ENCODE data around the gene EGFLAM.

Gene EGFLAM

DNA sequence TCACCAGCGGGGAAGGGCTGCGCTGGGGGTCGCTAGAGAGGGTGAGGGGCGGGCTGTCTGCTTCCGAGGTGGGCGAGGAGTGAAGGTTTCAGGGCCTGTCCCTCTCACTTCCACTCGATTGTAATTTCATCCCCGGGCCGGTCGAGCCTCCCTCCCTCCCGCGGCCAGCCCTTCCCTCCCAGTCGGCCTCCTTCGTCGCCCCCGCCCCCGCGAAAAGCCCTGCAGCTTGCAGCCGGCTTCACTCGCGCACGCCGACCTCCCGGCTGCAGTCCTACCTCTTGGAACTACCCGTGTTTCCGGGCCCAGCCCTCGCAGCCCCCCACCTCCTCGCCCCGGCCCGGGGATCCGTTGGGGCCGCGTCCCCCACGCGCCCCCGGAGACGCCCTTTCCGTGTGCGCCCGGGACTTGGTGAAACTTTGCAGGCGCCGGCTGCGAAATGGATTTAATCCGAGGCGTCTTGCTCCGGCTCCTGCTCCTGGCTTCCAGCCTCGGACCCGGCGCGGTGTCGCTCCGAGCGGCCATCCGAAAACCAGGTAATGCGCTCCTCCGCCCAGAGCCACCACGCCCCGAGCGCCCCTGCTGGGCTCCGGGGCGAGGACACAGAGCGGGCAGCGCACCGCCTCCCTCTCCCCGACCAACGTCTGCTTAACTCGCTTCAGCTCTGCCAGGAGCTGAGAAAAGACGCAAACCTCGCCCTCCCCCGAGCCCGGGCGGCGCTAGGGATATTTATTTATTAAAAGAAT, at the start of gene EGFLAM:
TSS of gene EGFLAM (plus strand) at position 241 of the 743 bp plus-strand sequence. CDS start at position 437, 196 bp downstream.
- DNase-seq (ENCODE audit: low read depth): no peak

DNA sequence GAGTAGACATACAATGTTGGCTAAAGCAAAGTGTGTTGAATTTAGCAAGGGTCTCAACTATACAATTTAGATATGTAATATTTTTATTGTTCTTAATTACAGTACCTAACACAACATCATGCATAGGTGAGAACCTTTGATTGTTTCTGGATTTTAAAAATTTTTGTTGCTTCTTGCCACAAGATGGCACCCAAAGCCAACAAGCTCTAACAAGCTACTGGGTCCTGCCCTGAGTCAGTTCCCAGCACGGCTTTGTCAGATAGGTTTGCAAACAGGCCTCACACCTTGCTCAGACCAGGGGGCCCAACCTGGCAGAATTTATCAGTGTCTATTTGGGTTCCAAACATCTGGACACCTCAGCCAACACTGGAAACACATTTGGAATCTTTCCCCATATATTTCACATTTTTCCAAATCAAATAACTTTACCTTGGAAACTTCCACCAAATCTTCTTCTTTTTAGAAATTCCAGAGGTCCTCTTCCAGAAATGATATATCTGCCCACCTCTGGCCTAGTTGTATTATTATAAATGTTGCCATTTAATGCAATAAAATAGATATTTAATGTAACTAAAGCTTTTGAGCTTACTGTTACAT, 49.5 kb upstream of the EGFLAM start:
- peak; percentile 10 for DNase-seq (ENCODE audit: low read depth)

DNA sequence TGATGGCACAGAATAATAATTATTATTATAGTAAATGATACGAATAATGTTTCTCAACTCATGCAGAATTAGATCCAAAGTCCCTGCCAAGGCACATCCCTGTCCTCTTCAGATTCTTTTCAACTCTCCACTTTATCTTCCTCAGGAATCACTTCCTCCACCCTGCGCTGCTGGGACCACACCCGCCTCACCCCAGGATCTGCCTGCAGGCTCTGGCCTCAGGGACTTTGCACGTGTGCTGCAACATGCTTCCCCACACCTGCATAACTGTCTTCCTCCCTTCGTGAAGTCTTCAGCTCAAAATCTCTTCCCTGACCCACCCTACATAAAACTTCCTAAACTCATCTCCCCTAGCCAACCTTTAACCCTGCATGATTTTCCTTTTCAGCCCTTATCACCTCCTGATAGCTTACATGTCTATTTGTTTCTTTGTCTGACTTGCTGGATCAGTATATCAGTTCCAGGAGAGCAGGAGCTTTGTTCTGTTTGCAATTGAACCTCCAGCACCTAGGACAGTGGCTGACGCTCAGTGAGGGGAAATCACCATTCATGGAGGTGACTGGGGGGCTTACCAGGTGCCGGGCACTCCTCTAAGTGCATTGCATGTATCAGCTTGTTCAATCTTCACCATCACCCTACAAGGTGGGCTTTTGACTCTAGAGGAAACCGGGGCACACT, 47.5 kb upstream of the EGFLAM start:
- no peak for DNase-seq (ENCODE audit: low read depth)

DNA sequence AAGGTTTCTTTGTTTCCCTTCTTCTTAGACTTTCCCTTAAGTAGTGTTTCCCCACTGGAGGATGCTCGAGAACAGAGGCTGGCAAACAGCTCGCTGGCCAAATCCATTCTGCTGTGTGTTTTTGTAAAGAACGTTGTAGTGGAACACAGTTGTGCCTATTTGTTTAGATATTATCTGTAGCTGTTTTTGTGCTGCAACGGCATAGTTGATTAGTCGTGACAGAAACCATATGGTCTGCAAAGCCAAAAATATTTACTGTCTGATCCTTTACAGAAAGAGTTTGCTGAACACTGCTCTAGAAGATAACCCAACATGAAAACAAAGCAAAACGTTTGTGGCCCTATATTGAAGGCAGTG, 47.0 kb upstream of the EGFLAM start:
- DNase-seq (ENCODE audit: low read depth): no peak

DNA sequence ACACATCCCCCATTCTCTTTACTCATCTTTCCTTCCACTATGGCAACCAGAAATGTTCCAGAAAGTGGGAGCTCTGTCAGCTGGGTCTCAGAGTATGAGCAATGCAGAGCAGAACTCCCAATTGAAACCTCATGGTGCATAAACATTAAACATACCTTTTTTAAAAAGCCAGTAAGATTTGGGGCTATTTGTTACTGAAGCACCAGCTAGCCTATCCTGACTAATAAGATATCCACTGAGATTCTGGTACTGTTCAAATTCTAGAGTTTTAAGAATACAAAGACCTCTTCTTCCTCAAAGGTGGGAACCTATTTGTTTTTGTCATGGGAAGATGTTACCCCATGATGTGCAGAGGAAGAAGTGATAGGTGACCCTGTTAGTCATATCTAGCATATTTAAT, 46.1 kb upstream of the EGFLAM start:
- no peak for DNase-seq (ENCODE audit: low read depth)

DNA sequence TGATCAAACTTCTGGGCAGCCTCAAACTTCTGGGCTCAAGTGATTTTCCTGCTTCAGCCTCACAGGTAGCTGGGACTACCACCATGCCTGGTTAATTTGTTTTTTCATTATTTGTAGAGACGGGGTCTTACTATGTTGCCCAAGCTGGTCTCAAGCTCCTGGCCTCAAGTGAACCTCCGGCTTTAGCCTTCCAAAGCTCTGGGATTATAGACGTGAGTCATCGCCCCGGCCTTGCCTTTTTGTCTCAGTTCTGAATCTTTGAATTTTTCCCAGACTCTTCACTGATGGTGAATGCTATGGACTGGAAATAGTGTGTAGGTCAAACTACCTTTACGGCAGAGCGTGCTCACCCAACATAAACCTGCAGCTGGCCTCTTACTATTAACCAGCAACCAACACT, 32.3 kb upstream of the EGFLAM start:
- DNase-seq (ENCODE audit: low read depth): no peak

DNA sequence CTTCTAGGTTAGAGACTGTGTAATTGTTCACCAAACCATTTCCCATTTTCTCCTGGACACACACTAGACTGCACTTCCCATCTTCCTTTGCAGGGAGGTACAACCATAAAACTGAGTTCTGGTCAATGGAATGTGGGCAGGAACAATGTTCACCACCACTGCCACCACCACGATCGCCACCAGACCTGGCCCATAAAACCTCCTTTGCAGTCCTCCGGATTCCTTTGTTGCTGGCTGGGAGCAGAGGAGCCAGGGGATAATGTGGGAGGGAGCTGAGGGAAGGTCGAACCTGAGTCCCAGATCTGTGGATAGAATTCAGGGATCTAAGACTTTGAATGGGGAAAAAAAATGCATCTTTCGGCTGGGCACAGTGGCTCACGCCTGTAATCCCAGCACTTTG, 29.4 kb upstream of the EGFLAM start:
- no peak for DNase-seq (ENCODE audit: low read depth)

DNA sequence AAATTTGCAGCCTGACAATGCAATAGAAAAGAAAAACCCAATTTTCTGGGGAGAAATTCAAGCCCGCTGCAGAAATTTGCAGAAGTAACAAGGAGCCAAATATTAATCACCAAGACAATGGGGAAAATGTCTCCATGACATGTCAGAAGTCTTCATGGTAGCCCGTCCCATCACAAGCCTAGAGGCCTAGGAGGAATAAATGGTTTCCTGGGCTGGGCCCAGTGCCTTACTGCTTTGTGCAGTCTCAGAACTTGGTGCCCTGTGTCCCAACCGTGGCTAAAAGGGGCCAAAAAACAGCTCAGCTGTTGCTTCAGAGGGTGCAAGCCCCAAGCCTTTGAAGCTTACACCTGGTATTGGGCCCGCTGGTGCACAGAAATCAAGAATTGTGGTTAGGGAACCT, 23.6 kb upstream of the EGFLAM start:
- no peak for DNase-seq (ENCODE audit: low read depth)

DNA sequence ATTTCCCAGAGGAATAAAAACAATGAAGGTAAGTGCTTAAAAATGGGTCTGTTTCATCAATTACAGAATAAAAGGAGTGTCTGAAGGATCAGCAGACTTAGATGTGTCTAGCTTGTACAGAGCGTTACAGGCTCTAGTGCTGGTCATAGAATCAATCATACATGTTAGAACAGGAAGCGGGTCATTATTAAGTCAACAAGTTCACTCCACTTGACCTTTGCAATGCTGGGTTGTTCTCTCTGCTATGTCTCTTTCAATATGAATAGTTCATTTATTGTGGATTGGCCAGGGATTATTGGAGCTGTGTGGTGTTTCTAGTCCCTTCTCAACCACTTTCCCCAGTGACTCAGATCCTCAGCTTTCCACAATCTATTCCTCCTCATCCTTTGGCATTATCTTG, 20.7 kb upstream of the EGFLAM start:
- no peak for DNase-seq (ENCODE audit: low read depth)

DNA sequence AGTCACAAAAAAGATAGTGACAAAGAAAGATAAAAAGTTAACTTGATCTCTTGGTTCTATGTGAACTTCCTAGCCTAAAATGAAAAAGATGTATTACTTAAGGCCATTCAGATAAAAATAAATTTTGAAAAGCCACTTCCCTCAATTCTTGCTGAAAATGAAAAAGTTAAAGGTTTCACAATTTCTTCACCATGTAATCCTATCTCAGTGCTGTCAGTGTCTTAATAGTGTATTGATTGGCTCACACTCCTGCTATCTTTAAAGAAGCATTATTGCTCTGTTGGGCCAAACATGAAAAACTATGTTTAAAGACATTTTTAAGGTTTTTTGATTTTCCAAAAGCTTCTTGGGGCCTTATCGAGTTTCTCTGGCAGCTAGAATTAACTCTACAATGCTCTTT, 18.1 kb upstream of the EGFLAM start:
- DNase-seq (ENCODE audit: low read depth): no peak

DNA sequence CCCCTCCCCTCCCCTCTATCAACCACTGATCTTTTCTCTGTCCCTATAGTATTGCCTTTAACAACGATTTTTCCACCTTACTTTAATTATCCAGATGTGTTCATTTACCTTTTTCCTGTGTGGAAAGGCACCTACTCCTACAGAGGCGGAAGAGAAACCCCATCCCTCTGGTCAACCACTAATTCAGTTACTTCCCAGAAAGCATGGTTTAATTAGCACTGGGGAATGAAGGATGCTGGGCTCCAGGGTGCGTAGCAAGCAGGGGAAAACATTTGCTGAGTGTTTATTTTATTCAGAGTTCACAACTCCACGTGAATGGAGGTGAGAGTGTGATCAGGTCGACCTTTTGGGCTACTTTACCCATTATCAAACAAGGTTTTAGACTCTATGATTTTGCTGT, 16.7 kb upstream of the EGFLAM start:
- DNase-seq (ENCODE audit: low read depth): no peak

DNA sequence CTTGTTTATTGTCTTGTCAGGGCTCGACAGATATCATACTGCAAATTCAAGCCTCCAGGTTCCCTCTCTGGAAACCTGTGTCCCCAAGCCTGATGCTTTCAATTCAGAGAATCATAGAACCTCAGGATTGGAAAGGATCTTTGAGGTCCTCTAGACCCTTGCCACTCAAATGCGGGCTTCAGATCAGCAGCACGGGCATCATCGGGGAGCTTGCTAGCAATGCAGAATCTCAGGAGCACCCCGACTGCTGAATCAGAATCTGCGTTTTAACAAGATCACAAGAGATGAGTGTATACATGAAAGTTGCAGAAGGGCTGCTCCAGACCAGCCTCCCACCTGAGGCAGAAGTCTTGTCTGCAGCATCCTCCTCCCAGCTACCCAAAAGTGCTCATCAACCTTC, 13.1 kb upstream of the EGFLAM start:
- no peak for DNase-seq (ENCODE audit: low read depth)

DNA sequence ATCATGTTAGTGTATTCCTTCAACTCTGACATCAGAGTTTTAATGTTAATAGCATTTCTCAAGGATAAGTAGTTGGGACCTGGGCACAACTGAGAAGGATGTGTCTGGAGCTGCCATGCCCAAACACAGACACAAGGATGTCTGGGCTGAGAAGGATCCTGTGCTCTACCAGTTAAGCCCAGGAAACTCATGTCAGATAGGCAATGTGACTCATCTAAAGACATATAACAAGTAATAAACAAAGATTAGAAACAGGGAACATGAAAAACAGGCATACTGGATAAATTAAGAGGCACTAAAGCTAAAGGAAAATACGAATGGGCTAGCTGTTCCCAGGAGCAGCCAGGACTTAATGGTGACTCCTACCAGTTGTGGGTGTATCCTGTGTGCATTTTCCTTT, 9.1 kb upstream of the EGFLAM start:
- no peak for DNase-seq (ENCODE audit: low read depth)

DNA sequence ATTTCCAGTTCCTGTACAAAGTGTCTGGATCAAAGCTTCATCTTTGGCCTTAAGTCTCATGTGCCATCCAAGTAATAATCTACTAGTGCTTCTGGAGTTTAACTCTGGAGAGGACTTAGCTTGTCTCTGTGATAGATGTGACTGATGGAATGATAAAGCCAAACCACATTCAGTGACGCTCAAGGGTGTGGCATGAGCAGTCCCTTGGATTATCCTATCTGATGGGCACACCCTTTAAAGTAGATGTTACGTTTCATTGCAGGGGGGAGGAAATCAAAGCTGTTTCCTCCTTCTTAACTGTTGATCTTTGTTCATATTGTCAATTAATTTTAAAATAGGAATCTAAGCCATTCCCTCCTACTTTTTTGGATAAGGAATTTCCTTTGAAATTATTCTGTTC, 8.5 kb upstream of the EGFLAM start:
- no peak for DNase-seq (ENCODE audit: low read depth)

DNA sequence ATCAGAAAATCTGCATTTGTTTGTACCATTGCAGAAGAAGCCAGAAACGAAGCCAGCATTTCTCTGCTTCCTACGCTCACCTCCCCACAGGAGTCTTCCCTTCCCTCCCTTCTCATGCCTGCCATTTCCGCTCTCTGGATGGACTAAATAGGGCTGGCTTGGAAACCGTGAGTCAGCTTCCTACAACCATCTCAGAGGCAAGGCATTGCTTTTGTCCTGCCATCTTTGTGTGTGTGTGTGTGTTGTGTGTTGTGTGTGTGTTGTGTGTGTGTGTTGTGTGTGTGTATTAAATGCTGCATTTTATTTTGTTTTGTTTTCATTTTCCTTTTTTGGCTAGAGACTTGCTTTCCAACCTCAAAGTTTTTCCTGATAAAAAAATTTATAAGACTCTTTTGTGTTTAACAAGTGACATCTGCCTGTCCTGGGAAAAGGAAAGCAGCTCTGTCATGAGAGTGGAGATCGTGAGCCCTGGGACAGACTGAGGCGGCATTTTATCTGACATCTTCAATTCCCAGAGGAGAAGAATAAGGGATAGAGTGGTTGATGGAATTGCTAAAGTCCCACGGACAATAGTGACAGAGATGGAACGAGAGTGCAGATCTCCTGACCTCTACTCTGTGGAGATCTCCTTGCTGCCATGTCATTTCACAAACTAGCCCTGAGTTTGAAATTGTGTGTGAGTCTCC, 7.5 kb upstream of the EGFLAM start:
- no peak for DNase-seq (ENCODE audit: low read depth)

DNA sequence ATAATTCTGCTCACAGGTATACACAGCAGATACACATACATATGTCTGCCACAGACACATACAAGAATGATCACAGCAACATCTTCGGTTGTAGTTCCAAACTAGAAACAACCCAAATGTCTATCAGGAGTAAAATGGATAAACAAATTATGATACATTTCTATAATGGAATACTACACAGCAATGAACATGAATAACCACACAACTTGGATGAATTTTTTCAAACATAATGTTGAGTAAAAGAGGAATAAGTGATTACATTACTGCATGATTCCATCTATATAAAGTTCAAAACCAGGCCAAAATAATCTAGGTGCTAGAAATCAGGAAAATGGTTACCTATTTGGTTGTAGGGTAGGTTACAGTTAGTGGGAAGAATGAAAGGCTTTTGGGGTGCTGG, 4.6 kb upstream of the EGFLAM start:
- DNase-seq (ENCODE audit: low read depth): no peak

DNA sequence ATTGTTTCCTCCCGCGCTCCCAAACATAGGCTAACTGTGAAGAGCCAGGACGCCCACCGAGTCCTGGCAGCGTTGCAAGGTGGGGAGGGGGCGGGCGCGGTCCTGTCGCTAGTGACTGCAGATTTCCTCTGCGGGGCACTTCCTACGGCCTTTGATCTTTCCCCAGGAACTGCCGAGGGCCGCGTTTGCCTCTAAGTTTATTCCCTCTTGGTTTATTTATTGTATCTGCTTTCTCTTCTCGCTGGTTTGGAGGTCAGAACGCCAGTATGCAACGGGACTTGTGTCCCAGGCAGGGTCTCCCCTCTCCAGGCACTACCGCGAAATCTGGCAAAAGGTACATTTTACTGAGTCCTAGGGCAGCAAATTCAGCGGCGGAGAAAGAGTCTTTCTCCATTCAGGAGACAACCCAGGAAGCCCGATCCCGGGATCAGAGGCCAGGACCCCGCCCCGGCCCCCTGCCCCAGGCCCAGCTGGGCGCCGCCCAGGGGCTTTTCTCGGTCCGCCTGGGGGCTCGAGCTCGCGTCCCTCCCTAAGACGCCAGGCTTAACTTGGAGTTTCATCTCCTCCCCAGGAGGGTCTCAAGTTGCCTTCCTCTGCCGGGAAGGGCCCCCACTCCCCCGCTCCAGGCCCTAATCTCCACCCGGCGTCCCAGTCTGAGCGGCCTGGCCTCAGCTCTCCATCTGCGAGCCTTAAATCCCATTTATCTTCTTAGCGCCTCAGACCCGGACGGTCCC, 884 bp upstream of the EGFLAM start:
- no peak for DNase-seq (ENCODE audit: low read depth)

DNA sequence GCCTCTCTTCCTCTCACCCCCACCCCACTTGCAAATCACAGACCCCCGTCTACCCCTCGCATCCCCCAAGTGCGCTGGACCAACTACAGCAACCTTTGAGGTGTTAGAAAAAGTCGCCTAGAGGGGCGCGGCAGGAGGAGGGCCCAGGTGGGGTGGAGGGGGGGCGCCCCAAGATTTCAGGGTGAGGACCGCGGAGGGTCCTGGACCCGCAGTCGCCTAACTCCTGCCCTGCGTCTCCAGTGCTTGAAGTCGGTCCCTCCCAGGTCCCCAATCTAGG, 379 bp upstream of the EGFLAM start:
- no peak for DNase-seq (ENCODE audit: low read depth)

DNA sequence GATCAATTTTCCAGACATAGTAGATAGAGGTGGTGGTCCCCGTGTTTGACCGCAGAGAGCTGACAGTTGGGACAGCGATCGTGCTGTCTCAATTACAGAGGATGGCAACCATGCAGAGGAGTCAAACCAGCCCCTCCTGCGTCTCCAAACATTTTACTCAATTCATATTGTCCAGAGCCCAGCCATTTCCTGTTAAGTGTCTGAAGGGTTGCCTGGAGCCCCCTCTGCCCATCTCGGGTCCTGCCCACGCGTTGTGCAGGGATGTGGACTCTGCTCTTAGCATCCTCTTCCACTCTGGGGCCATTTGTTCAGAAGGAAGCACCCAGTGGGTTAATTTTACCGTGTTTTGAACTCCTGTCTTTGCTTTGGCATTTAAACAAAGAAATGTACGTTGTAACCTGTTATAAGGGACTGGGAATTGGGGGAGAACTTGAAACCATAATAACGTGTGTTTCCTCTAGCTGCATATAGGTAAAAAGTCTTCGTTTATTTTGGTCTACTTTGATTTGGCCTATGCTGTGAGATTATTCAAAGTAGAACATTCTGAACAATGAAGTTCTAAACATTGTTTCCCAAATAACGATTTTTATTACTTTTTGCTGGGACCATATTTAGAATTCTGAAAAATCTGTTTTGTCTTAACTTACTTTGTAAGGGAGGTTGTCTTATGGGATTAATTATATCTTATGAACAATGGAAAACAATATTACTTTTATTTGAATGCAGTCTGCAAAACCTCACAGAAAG, 876 bp downstream of the EGFLAM start:
- DNase-seq (ENCODE audit: low read depth): no peak

DNA sequence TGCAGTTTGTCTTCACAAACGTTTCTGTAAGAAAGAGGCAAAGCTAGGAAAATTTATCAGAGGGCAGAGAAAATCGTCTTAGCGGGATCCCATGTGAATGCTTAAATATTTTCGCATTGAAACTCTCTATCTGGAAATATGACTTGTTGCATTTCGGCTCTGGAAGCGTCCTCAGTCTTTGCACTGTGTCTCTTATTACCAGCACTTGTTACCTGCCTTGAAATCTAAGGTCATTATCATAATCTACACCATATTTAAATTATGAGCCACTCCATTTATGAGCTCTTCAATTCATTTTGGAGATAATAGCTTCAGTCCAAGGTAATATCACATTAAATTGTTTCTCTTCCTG, 1.4 kb downstream of the EGFLAM start:
- no peak for DNase-seq (ENCODE audit: low read depth)

DNA sequence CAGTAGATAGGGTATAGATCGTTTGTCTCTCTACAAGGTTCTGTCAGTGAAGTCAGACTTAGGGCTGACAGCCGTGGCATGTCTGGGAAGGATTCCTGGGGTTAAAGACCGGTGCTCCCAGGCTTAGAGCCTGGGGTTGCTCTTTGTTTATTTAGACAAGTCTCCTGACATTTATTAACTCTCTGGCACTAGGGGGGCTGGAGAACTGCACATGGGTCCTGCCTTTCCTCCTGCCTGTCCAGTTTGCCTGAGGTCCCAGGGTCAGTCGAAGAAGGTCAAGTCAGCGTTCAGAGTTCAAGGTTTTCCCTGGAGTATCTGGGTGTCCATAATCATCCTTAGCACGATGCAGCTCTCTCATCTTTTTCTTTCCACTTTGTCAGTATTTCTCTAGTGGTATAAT, 5.6 kb downstream of the EGFLAM start:
- no peak for DNase-seq (ENCODE audit: low read depth)

Measured in non-pigmented ciliary epithelial cell (primary cell).